Ishikawa (cell line): ENCODE data around the gene LIME1.

Experiments used
- CEBPB ChIP-seq: IDR thresholded peaks from 2 replicates; pipeline ENCODE4 v1.6.1; 2012
- CREB1 ChIP-seq: IDR thresholded peaks from 2 replicates; pipeline ENCODE4 v1.6.1; 2012; ENCODE audit warnings: low read depth
- EGR1 ChIP-seq: IDR thresholded peaks from 2 replicates; pipeline ENCODE4 v1.6.1; 2012
- EP300 ChIP-seq: IDR thresholded peaks from 2 replicates; pipeline ENCODE4 v1.6.1; 2012; ENCODE audit warnings: borderline replicate concordance
- FOXM1 ChIP-seq: IDR thresholded peaks from 2 replicates; pipeline ENCODE4 v1.6.1; 2012; ENCODE audit warnings: low read depth, borderline replicate concordance
- MAX ChIP-seq: IDR thresholded peaks from 2 replicates; pipeline ENCODE4 v1.6.1; 2012
- NFIC ChIP-seq: IDR thresholded peaks from 2 replicates; pipeline ENCODE4 v1.6.1; 2012
- RAD21 ChIP-seq: IDR thresholded peaks from 2 replicates; pipeline ENCODE4 v1.6.1; 2012; ENCODE audit warnings: low read depth
- REST ChIP-seq: IDR thresholded peaks from 2 replicates; pipeline ENCODE4 v1.6.1; 2012; ENCODE audit warnings: low read depth, mild to moderate bottlenecking
- TAF1 ChIP-seq: IDR thresholded peaks from 2 replicates; pipeline ENCODE4 v1.6.1; 2012; ENCODE audit warnings: low read depth, mild to moderate bottlenecking
- TCF12 ChIP-seq: IDR thresholded peaks from 2 replicates; pipeline ENCODE4 v1.6.1; 2012; ENCODE audit warnings: low read depth
- TEAD4 ChIP-seq: IDR thresholded peaks from 2 replicates; pipeline ENCODE4 v1.6.1; 2012
- USF1 ChIP-seq: IDR thresholded peaks from 2 replicates; pipeline ENCODE4 v1.6.1; 2012
- YY1 ChIP-seq: IDR thresholded peaks from 2 replicates; pipeline ENCODE4 v1.6.1; 2012; ENCODE audit warnings: low read depth
- ZBTB7A ChIP-seq: IDR thresholded peaks from 2 replicates; pipeline ENCODE4 v1.6.1; 2012; ENCODE audit warnings: low read depth

Gene LIME1

GRCh38 chr20:63751471-63752271 is 15.2 kb downstream of the LIME1 start:
- TF ChIP-seq ZBTB7A (no peak), EGR1 (no peak), MAX (no peak), USF1 (no peak), REST (no peak), TCF12 (no peak), TAF1 (no peak), CEBPB (no peak), RAD21 (no peak), NFIC (no peak), TEAD4 (no peak), YY1 (no peak), CREB1 (no peak), FOXM1 (no peak), EP300 (no peak)

GRCh38 chr20:63752411-63753101 is 16.1 kb downstream of the LIME1 start:
- no peak for TF ChIP-seq TAF1
- no peak for TF ChIP-seq USF1
- no peak for TF ChIP-seq TEAD4
- peak; percentile 88 for TF ChIP-seq MAX
- no peak for TF ChIP-seq REST
- TF ChIP-seq EP300, result no peak
- no peak; the same call in 1 of the 2 replicates for TF ChIP-seq RAD21
- TF ChIP-seq YY1, result no peak
- TF ChIP-seq ZBTB7A, result 0 out of 2 replicates have a peak, but pooled peaks have one; percentile 7
- peak; percentile 23; the same call in 1 of the 2 replicates for TF ChIP-seq TCF12

- TF ChIP-seq MAX (no peak), YY1 (no peak), NFIC (no peak), FOXM1 (no peak), TCF12 (no peak), USF1 (no peak), ZBTB7A (no peak), TAF1 (no peak), EP300 (no peak), EGR1 (no peak), TEAD4 (no peak), CREB1 (no peak), RAD21 (no peak), CEBPB (no peak), REST (no peak)
Measured at GRCh38 chr20:63753381-63753780, 16.9 kb downstream of the LIME1 start.

- TF ChIP-seq EGR1 (no peak), TEAD4 (no peak), MAX (no peak), CEBPB (no peak), FOXM1 (no peak), NFIC (no peak), USF1 (no peak), TCF12 (no peak), RAD21 (no peak), TAF1 (no peak), ZBTB7A (no peak), YY1 (no peak), EP300 (no peak), REST (no peak), CREB1 (no peak)
Measured at GRCh38 chr20:63754008-63754407, 17.5 kb downstream of the LIME1 start.
